IMR-90 (cell line): ENCODE results near the gene APOL3. TPM values are rescaled to one million over a fixed set of nuclear protein-coding genes. Genes with fewer than 3 reads are reported as not detected.
"Not testable (repeated sequence)": the region's sequence is repeated elsewhere in the genome, so short reads cannot be mapped to it uniquely, and the experiment has no call there.

Experiments used
- ATAC-seq: fragments of 200-7000 bp; cut with Tn5 transposase; 2 replicates; pipeline ENCODE4 v1.9.1; 2020; ENCODE audit warnings: low read depth, mild to moderate bottlenecking, moderate library complexity
- BruUV-seq: library from RNA; stranded (reverse); fragments of 400-500 nt; replicated peaks from 2 replicates; lab custom pipeline; 2021; lab: Mats Ljungman, UMichigan
- CTCF ChIA-PET: fragments of 300-600 bp; formaldehyde crosslinking; extraction: SDS; loops from one replicate; lab custom pipeline; 2021; ENCODE audit warnings: antibody characterized with exemption; lab: Yijun Ruan, JAX
- POLR2A ChIA-PET: fragments of 300-600 bp; sonication (Branson Sonifier 250); formaldehyde crosslinking; loops from one replicate; lab custom pipeline; 2022; ENCODE audit warnings: antibody characterized with exemption; ENCODE audit not compliant: unreplicated experiment; lab: Charles Lee
- DNase-seq: peaks from one replicate; pipeline ENCODE4 v3.0.0; 2013
- H2AFZ ChIP-seq: replicated peaks from 2 replicates; pipeline ENCODE3; 2013; ENCODE audit warnings: low read length, mild to moderate bottlenecking; ENCODE audit not compliant: poor library complexity
- H2AK5ac ChIP-seq: 2 replicates; pipeline ENCODE4 v1.6.1; 2013; ENCODE audit warnings: low read depth, low read length, inconsistent platforms
- H2AK9ac ChIP-seq: replicated peaks from 2 replicates; pipeline ENCODE3; 2013; ENCODE audit warnings: mild to moderate bottlenecking, low read depth, low read length, moderate library complexity; ENCODE audit not compliant: poor library complexity
- H2BK120ac ChIP-seq: 2 replicates; pipeline ENCODE4 v1.6.1; 2013; ENCODE audit warnings: low read depth, low read length, inconsistent platforms
- H2BK15ac ChIP-seq: 3 replicates; pipeline ENCODE4 v1.6.1; 2013; ENCODE audit warnings: low read depth, low read length, inconsistent platforms
- H2BK20ac ChIP-seq: 2 replicates; pipeline ENCODE4 v1.6.1; 2013; ENCODE audit warnings: low read depth, mild to moderate bottlenecking, inconsistent platforms, low read length, moderate library complexity
- H2BK5ac ChIP-seq: 2 replicates; pipeline ENCODE4 v1.6.1; 2013; ENCODE audit warnings: mild to moderate bottlenecking, low read depth, low read length, inconsistent platforms; ENCODE audit not compliant: poor library complexity, severe bottlenecking
- H3K14ac ChIP-seq: replicated peaks from 2 replicates; pipeline ENCODE4 v1.6.1; 2013; ENCODE audit warnings: low read depth, low read length, inconsistent platforms
- H3K18ac ChIP-seq: 2 replicates; pipeline ENCODE4 v1.6.1; 2013; ENCODE audit warnings: low read depth, low read length, control low read depth
- H3K23ac ChIP-seq: 2 replicates; pipeline ENCODE4 v1.6.1; 2013; ENCODE audit warnings: low read depth, low read length, inconsistent platforms
- H3K27ac ChIP-seq: 2 replicates; pipeline ENCODE4 v1.5.1; 2013; ENCODE audit warnings: mild to moderate bottlenecking, control low read depth, low read length; ENCODE audit not compliant: insufficient read depth
- H3K27me3 ChIP-seq: 2 replicates; pipeline ENCODE4 v1.6.1; 2013; ENCODE audit warnings: low read length; ENCODE audit not compliant: control insufficient read depth, insufficient read depth
- H3K36me3 ChIP-seq: 2 replicates; pipeline ENCODE4 v1.6.1; 2013; ENCODE audit warnings: low read length, mixed read lengths; ENCODE audit not compliant: control insufficient read depth, insufficient read depth
- H3K4ac ChIP-seq: 2 replicates; pipeline ENCODE4 v1.6.1; 2013; ENCODE audit warnings: low read depth, low read length, inconsistent platforms
- H3K4me1 ChIP-seq: 2 replicates; pipeline ENCODE4 v1.6.1; 2013; ENCODE audit warnings: low read length, mixed read lengths; ENCODE audit not compliant: control insufficient read depth, insufficient read depth
- H3K4me2 ChIP-seq: 2 replicates; pipeline ENCODE4 v1.6.1; 2013; ENCODE audit warnings: low read depth, mild to moderate bottlenecking, control low read depth, low read length, moderate library complexity
- H3K4me3 ChIP-seq: 2 replicates; pipeline ENCODE4 v1.5.1; 2013; ENCODE audit warnings: low read depth, mild to moderate bottlenecking, control low read depth, low read length, moderate library complexity; ENCODE audit not compliant: insufficient read depth
- H3K56ac ChIP-seq: 2 replicates; pipeline ENCODE4 v1.6.1; 2013; ENCODE audit warnings: low read length, inconsistent platforms; ENCODE audit not compliant: insufficient read depth; ENCODE audit errors: extremely low read depth
- H3K79me1 ChIP-seq, 2 experiments: 2 replicates each; pipeline ENCODE4 v1.6.1; 2013; ENCODE audit warnings: low read length in 2 of 2, inconsistent platforms in 1 of 2, low read depth in 1 of 2
- H3K9ac ChIP-seq: 2 replicates; pipeline ENCODE4 v1.6.1; 2013; ENCODE audit warnings: low read depth, low read length, control low read depth
- H3K9me1 ChIP-seq: 2 replicates; pipeline ENCODE4 v1.6.1; 2013; ENCODE audit warnings: low read length, inconsistent platforms; ENCODE audit not compliant: insufficient read depth
- H3K9me3 ChIP-seq: 2 replicates; pipeline ENCODE4 v1.6.1; 2013; ENCODE audit warnings: low read length; ENCODE audit not compliant: control insufficient read depth, insufficient read depth
- H4K20me1 ChIP-seq: 2 replicates; pipeline ENCODE4 v1.6.1; 2013; ENCODE audit warnings: low read length, inconsistent platforms; ENCODE audit not compliant: insufficient read depth
- H4K5ac ChIP-seq: 2 replicates; pipeline ENCODE4 v1.6.1; 2013; ENCODE audit warnings: mild to moderate bottlenecking, low read depth, low read length, control low read depth
- H4K8ac ChIP-seq, 2 experiments: 2 replicates each; pipeline ENCODE4 v1.6.1; 2013; ENCODE audit warnings: low read depth in 2 of 2, low read length in 2 of 2, control low read depth in 1 of 2, inconsistent platforms in 1 of 2
- H4K91ac ChIP-seq: 2 replicates; pipeline ENCODE4 v1.6.1; 2013; ENCODE audit warnings: low read depth, low read length, inconsistent platforms; ENCODE audit not compliant: insufficient read depth
- WGBS, 2 experiments: methylation state at CpG; one replicate each; pipeline versions ENCODE4 v1.1.5 to v1.1.7; 2013; ENCODE audit warnings: missing lambda C conversion rate in 2 of 2; ENCODE audit not compliant: insufficient read length in 1 of 2; ENCODE audit errors: extremely low coverage in 2 of 2; 5-methylcytosine and 5-hydroxymethylcytosine counted together
- dilution Hi-C: fragments of 300-500 bp; cut with HindIII; formaldehyde crosslinking; loops from one replicate; pipeline ENCODE4 v1.14.3; 2018; ENCODE audit warnings: low sequenced_read_pairs; ENCODE audit not compliant: unreplicated experiment
- in situ Hi-C: fragments of 300-500 bp; cut with MboI; formaldehyde crosslinking; loops from 3 replicates; pipeline ENCODE4 v1.14.3; 2019; ENCODE audit warnings: low sequenced_read_pairs, inconsistent platforms, mixed read lengths
- intact Hi-C: fragments of 100-400 bp; cut with micrococcal nuclease; formaldehyde crosslinking; loops from 2 replicates; pipeline ENCODE4 v1.10.0; 2022
- polyA plus RNA-seq, 3 experiments: library from polyadenylated mRNA; depleted of rRNA; stranded (reverse); fragments of >200 nt; gene quantifications; 2 replicates each; pipeline ENCODE4 v1.2.3, GENCODE V29; 2012; ENCODE audit warnings: low replicate concordance in 1 of 3
- total RNA-seq: library from RNA; depleted of rRNA; stranded (reverse); fragments of >200 nt; gene quantifications from 2 replicates; pipeline ENCODE4 v1.2.3, GENCODE V29; 2012

The APOL3 gene
- total and polyA plus RNA-seq, 2 of the 4 experiments (the other 2 are of a cell fraction) = 1.4 to 2.3 TPM

GRCh38 chr22:36187862-36188261 is 27.3 kb upstream of the APOL3 start:
- H3K4me1 ChIP-seq, H3K56ac ChIP-seq, intact Hi-C loops, H3K27ac ChIP-seq, H2BK15ac ChIP-seq, in situ Hi-C loops, H3K4ac ChIP-seq, H3K23ac ChIP-seq, H4K91ac ChIP-seq, H2AK9ac ChIP-seq, dilution Hi-C loops, H2BK20ac ChIP-seq, H3K36me3 ChIP-seq, H4K20me1 ChIP-seq, BruUV-seq, H3K4me2 ChIP-seq, POLR2A ChIA-PET, H3K9me1 ChIP-seq, H2AK5ac ChIP-seq, ATAC-seq, H3K4me3 ChIP-seq, H3K9me3 ChIP-seq, CTCF ChIA-PET, H4K5ac ChIP-seq, H2BK5ac ChIP-seq, H2BK120ac ChIP-seq, H3K14ac ChIP-seq, H3K18ac ChIP-seq, H2AFZ ChIP-seq, H3K9ac ChIP-seq, H4K8ac ChIP-seq, H3K79me1 ChIP-seq, DNase-seq: not testable (repeated sequence)
- H3K27me3 ChIP-seq = peaks cover 36% of the 10 kb centered on the region
- WGBS, 2 experiments = 94% methylated on average over 3 of the region's 6 CpGs; no CpG with 5 or more reads in 1 of the 2 experiments
